ENCODE measurements around the gene STAT3. TPM values are rescaled to one million over a fixed set of nuclear protein-coding genes. Genes with fewer than 3 reads are reported as not detected.

The STAT3 gene
- total and polyA plus RNA-seq, 2 of the 13 experiments (the other 11 are each of a cell fraction or from before 2014, with no cell fraction given): 61.8 to 62.4 TPM

DNA sequence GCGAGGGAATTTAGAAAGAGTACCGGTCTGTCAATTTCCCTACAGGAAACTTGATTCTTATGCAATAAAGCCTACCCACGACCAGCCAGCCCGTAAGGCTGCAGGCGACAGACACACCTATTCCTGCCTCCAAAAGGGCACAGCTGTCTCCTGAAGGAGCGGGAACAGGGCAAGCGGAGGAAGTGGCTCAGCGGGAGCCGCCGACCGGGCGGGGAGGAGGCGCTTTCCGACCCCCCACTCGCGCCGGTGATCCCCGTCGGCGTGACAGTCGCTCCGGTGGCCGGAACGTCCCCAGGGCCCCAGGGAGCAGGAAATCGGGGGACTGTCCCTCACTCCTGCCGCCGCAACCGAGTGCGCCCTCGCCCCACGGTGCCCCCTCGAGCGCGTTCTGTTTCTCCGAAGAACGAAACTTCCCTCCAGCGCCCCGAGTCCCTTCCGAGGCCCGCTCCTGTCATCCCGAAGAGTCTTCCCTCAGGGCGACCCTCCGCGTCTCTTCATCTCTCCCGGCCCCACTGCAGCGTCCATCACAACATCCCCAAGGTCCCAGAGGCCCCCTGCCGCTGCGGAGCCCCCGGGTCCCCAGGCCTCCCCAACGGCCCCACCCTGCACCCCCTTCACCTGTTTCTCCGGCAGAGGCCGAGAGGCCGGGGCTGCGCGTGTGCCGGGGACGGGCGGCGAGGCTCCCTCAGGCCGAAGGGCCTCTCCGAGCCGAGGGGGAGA lies 421 bp downstream of the STAT3 start (continued):
- TF ChIP-seq CHD4 (IDR thresholded peaks at IDR 0.05; ENCODE audit: borderline replicate concordance, low read length) (no peak), ZNF772 (CRISPR knock-in tag; IDR thresholded peaks at IDR 0.05) (no peak), ZNF232 (CRISPR knock-in tag; IDR thresholded peaks at IDR 0.05; ENCODE audit: borderline replicate concordance) (no peak), AGO1 (IDR thresholded peaks at IDR 0.05; ENCODE audit: low read depth, low read length, poor library complexity, severe bottlenecking) (peak; percentile 68), AHR (CRISPR knock-in tag; IDR thresholded peaks at IDR 0.05) (no peak; the same call in 1 of the 2 replicates), ELF4 (CRISPR knock-in tag; IDR thresholded peaks at IDR 0.05; ENCODE audit: borderline replicate concordance) (0 out of 2 replicates have a peak, but pooled peaks have one; percentile 12), ZNF605 (CRISPR knock-in tag; IDR thresholded peaks at IDR 0.05) (no peak), ZNF780A (CRISPR knock-in tag; IDR thresholded peaks at IDR 0.05) (0 out of 2 replicates have a peak, but pooled peaks have one; percentile 15), FLYWCH1 (CRISPR knock-in tag; IDR thresholded peaks at IDR 0.05) (no peak), ZFX (CRISPR knock-in tag; IDR thresholded peaks at IDR 0.05; ENCODE audit: low read depth) (peak; percentile 82), ZNF839 (CRISPR knock-in tag; IDR thresholded peaks at IDR 0.05; ENCODE audit: borderline replicate concordance) (0 out of 2 replicates have a peak, but pooled peaks have one; percentile 37), NR3C1 (CRISPR knock-in tag; IDR thresholded peaks at IDR 0.05) (no peak), NR1H2 (CRISPR knock-in tag; IDR thresholded peaks at IDR 0.05; ENCODE audit: borderline replicate concordance, low read depth) (0 out of 2 replicates have a peak, but pooled peaks have one; percentile 43), ZNF816 (CRISPR knock-in tag; IDR thresholded peaks at IDR 0.05; ENCODE audit: borderline replicate concordance) (0 out of 2 replicates have a peak, but pooled peaks have one; percentile 1), ZNF431 (CRISPR knock-in tag; IDR thresholded peaks at IDR 0.05; ENCODE audit: borderline replicate concordance, low read depth) (no peak), ZNF282 (IDR thresholded peaks at IDR 0.05; ENCODE audit: partially characterized antibody) (no peak)
- TF ChIP-seq, protein P1, sequence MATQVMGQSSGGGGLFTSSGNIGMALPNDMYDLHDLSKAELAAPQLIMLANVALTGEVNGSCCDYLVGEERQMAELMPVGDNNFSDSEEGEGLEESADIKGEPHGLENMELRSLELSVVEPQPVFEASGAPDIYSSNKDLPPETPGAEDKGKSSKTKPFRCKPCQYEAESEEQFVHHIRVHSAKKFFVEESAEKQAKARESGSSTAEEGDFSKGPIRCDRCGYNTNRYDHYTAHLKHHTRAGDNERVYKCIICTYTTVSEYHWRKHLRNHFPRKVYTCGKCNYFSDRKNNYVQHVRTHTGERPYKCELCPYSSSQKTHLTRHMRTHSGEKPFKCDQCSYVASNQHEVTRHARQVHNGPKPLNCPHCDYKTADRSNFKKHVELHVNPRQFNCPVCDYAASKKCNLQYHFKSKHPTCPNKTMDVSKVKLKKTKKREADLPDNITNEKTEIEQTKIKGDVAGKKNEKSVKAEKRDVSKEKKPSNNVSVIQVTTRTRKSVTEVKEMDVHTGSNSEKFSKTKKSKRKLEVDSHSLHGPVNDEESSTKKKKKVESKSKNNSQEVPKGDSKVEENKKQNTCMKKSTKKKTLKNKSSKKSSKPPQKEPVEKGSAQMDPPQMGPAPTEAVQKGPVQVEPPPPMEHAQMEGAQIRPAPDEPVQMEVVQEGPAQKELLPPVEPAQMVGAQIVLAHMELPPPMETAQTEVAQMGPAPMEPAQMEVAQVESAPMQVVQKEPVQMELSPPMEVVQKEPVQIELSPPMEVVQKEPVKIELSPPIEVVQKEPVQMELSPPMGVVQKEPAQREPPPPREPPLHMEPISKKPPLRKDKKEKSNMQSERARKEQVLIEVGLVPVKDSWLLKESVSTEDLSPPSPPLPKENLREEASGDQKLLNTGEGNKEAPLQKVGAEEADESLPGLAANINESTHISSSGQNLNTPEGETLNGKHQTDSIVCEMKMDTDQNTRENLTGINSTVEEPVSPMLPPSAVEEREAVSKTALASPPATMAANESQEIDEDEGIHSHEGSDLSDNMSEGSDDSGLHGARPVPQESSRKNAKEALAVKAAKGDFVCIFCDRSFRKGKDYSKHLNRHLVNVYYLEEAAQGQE (IDR thresholded peaks at IDR 0.05; ENCODE audit: borderline replicate concordance in 1 of 2, low read depth in 1 of 2, low read length in 2 of 2): 0 out of 4 replicates have a peak, but pooled peaks of 1 of the 2 experiments have one; percentile 10
- TF ChIP-seq, protein P2, sequence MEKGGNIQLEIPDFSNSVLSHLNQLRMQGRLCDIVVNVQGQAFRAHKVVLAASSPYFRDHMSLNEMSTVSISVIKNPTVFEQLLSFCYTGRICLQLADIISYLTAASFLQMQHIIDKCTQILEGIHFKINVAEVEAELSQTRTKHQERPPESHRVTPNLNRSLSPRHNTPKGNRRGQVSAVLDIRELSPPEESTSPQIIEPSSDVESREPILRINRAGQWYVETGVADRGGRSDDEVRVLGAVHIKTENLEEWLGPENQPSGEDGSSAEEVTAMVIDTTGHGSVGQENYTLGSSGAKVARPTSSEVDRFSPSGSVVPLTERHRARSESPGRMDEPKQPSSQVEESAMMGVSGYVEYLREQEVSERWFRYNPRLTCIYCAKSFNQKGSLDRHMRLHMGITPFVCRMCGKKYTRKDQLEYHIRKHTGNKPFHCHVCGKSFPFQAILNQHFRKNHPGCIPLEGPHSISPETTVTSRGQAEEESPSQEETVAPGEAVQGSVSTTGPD (CRISPR knock-in tag; IDR thresholded peaks at IDR 0.05): no peak
- TF ChIP-seq, protein P3, sequence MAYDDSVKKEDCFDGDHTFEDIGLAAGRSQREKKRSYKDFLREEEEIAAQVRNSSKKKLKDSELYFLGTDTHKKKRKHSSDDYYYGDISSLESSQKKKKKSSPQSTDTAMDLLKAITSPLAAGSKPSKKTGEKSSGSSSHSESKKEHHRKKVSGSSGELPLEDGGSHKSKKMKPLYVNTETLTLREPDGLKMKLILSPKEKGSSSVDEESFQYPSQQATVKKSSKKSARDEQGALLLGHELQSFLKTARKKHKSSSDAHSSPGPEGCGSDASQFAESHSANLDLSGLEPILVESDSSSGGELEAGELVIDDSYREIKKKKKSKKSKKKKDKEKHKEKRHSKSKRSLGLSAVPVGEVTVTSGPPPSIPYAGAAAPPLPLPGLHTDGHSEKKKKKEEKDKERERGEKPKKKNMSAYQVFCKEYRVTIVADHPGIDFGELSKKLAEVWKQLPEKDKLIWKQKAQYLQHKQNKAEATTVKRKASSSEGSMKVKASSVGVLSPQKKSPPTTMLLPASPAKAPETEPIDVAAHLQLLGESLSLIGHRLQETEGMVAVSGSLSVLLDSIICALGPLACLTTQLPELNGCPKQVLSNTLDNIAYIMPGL (CRISPR knock-in tag; IDR thresholded peaks at IDR 0.05; ENCODE audit: borderline replicate concordance in 1 of 2, low read depth in 1 of 2): peak in 1 of 2 experiments; percentile 7; a peak in 3 of 4 replicates
- TF ChIP-seq, protein P4, sequence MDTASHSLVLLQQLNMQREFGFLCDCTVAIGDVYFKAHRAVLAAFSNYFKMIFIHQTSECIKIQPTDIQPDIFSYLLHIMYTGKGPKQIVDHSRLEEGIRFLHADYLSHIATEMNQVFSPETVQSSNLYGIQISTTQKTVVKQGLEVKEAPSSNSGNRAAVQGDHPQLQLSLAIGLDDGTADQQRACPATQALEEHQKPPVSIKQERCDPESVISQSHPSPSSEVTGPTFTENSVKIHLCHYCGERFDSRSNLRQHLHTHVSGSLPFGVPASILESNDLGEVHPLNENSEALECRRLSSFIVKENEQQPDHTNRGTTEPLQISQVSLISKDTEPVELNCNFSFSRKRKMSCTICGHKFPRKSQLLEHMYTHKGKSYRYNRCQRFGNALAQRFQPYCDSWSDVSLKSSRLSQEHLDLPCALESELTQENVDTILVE (CRISPR knock-in tag; IDR thresholded peaks at IDR 0.05): no peak
